Measurements from ENCODE around the gene SRGAP1. TPM values are rescaled to one million over a fixed set of nuclear protein-coding genes. Genes with fewer than 3 reads are reported as not detected.

SRGAP1 gene
- total and polyA plus RNA-seq, 2 of the 8 experiments (the other 6 are each of a cell fraction or from before 2014, with no cell fraction given) = 3.2 to 7.3 TPM

- H2BK20ac ChIP-seq (ENCODE audit: low read length) = no peak overlapping the region
- 88% methylated on average over 4 of the region's 4 CpGs; no CpG with 5 or more reads in 1 of the 2 experiments for WGBS, 2 experiments (ENCODE audit: extremely low coverage in 1 of 2, insufficient coverage in 1 of 2, insufficient read length in 1 of 2, insufficient replicate concordance in 2 of 2, low coverage in 1 of 2, low lambda C conversion rate in 2 of 2, missing lambda C conversion rate in 1 of 2)
- H4K91ac ChIP-seq (replicated peaks; ENCODE audit: insufficient read length, low read length) = no peak overlapping the region
- no peak overlapping the region for H3K4ac ChIP-seq (replicated peaks; ENCODE audit: insufficient read length, low read depth, low read length)
- DNase-seq (ENCODE audit: low read depth in 1 of 2, low spot score in 2 of 2) (no peak), FAIRE-seq (no peak)
- H3K9ac ChIP-seq (replicated peaks in 1 of 4; ENCODE audit: extremely low read depth in 1 of 4, low read depth in 3 of 4, low read length in 3 of 4) = no peak overlapping the region
- ChIA-PET CTCF (ENCODE audit: partially characterized antibody) (interaction anchor here (0.6 to 1.4 kb wide), 4 partner anchors 9 to 475 kb away, joined by 3 to 6 read pairs (median 3); no protein-coding TSS in a partner anchor), POLR2A (ENCODE audit: partially characterized antibody) (no interaction called here)
- no peak overlapping the region for H4K5ac ChIP-seq (ENCODE audit: insufficient read length, low read depth, low read length)
- H3K27ac ChIP-seq (ENCODE audit: low read depth, low read length) = no peak overlapping the region
- no peak overlapping the region for H2BK120ac ChIP-seq (replicated peaks; ENCODE audit: low read depth, low read length)
- no peak overlapping the region for H3K56ac ChIP-seq (replicated peaks; ENCODE audit: insufficient read length, low read depth, low read length)
- no peak overlapping the region for H3K23ac ChIP-seq (ENCODE audit: insufficient read length)
- H3K36me3 ChIP-seq (ENCODE audit: control insufficient read depth in 2 of 4, insufficient read depth in 4 of 4, low read length in 3 of 4) = no peaks in the 10 kb centered on the region
- H3K23me2 ChIP-seq (ENCODE audit: low read depth, low read length) = no peaks in the 10 kb centered on the region
- H3K9me3 ChIP-seq (ENCODE audit: insufficient read depth in 2 of 2, low read depth in 1 of 2, low read length in 1 of 2) = no peaks in the 10 kb centered on the region
- H2BK12ac ChIP-seq (ENCODE audit: low read depth, low read length) = no peak overlapping the region
- no peak overlapping the region for H4K8ac ChIP-seq (ENCODE audit: extremely low read depth, insufficient read depth, low read length)
- H3K4me2 ChIP-seq (ENCODE audit: insufficient read depth in 1 of 2, low read depth in 2 of 2, low read length in 2 of 2) = no peak overlapping the region
- H3K4me1 ChIP-seq (replicated peaks in 1 of 4; ENCODE audit: control insufficient read depth in 3 of 4, insufficient read depth in 4 of 4, low read length in 3 of 4) = no peaks in the 10 kb centered on the region; a peak in 1 of 7 replicates
- H3K18ac ChIP-seq (ENCODE audit: extremely low read depth, low read length) = no peak overlapping the region
- H3K79me1 ChIP-seq (ENCODE audit: low read depth, low read length) = no peaks in the 10 kb centered on the region; the same call in 1 of the 2 replicates
- no peak overlapping the region for H3K4me3 ChIP-seq (ENCODE audit: extremely low read depth in 1 of 4, insufficient read depth in 2 of 4, low read depth in 3 of 4, low read length in 4 of 4)
- no peak overlapping the region for H2BK15ac ChIP-seq (ENCODE audit: low read length)
- H2AK5ac ChIP-seq (ENCODE audit: low read depth, low read length) = no peak overlapping the region
- H3K27me3 ChIP-seq (replicated peaks in 1 of 4; ENCODE audit: control insufficient read depth in 3 of 4, extremely low read depth in 1 of 4, insufficient read depth in 3 of 4, low read length in 3 of 4) = no peaks in the 10 kb centered on the region
- H4K20me1 ChIP-seq (replicated peaks in 1 of 2; ENCODE audit: control insufficient read depth in 1 of 2, insufficient read depth in 2 of 2, low read length in 2 of 2) = no peaks in the 10 kb centered on the region
- no peaks in the 10 kb centered on the region; a peak in 1 of 4 replicates for H3K79me2 ChIP-seq (ENCODE audit: control insufficient read depth in 1 of 2, insufficient read depth in 2 of 2, low read length in 2 of 2)
- no peak overlapping the region for H2BK5ac ChIP-seq (ENCODE audit: low read depth, low read length)
- no peak overlapping the region for H3K14ac ChIP-seq (ENCODE audit: insufficient read length)
- no peak for TF ChIP-seq EP300 (IDR thresholded peaks at IDR 0.05; ENCODE audit: borderline replicate concordance in 1 of 2, low read depth in 2 of 2, low read length in 2 of 2)
- no peak for TF ChIP-seq EZH2 (IDR thresholded peaks at IDR 0.05; ENCODE audit: low read depth, low read length, severe bottlenecking)
- no peak for TF ChIP-seq NRF1 (IDR thresholded peaks at IDR 0.05; ENCODE audit: low read depth, low read length)
- TF ChIP-seq SP4 (IDR thresholded peaks at IDR 0.05; ENCODE audit: low read length) = no peak
- TF ChIP-seq POU5F1 (IDR thresholded peaks at IDR 0.05; ENCODE audit: low read depth, low read length) = no peak
- no peak for TF ChIP-seq JUN (IDR thresholded peaks at IDR 0.05; ENCODE audit: low read depth, low read length)
- TF ChIP-seq GABPA (IDR thresholded peaks at IDR 0.05; ENCODE audit: borderline replicate concordance, insufficient read depth, low read length) = no peak
- no peak for TF ChIP-seq TAF7 (optimal IDR thresholded peaks at IDR 0.05; ENCODE audit: borderline replicate concordance, low read depth, low read length)
- no peak for TF ChIP-seq SIN3A (conservative IDR thresholded peaks at IDR 0.05 in 1 of 2, IDR thresholded peaks at IDR 0.05 in 1 of 2; ENCODE audit: low read depth in 1 of 2, low read length in 2 of 2)
- no peak for TF ChIP-seq POLR2A (IDR thresholded peaks at IDR 0.05; ENCODE audit: control extremely low read depth in 1 of 2, low read depth in 2 of 2, low read length in 2 of 2)
- no peak for TF ChIP-seq SUZ12 (IDR thresholded peaks at IDR 0.05; ENCODE audit: low read length)
- TF ChIP-seq MAX (IDR thresholded peaks at IDR 0.05) = no peak
- no peak for TF ChIP-seq GTF2F1 (IDR thresholded peaks at IDR 0.05; ENCODE audit: borderline replicate concordance, low read depth, low read length)
- no peak for TF ChIP-seq JUND (IDR thresholded peaks at IDR 0.05; ENCODE audit: low read length)
- H2AFZ ChIP-seq (ENCODE audit: low read length) = no peak overlapping the region
Observed at GRCh38 chr12:63899396-63899795, 54.9 kb downstream of the SRGAP1 start.
